HepG2 (cell line): ENCODE data around the gene OPRL1. TPM values are rescaled to one million over a fixed set of nuclear protein-coding genes. Genes with fewer than 3 reads are reported as not detected.
A peak's percentile ranks its signal among the peaks of the same experiment; 100 is the strongest.

ENCODE experiments used
- FLYWCH1 ChIP-seq: sonication (generic); formaldehyde crosslinking; IDR thresholded peaks from 2 replicates; pipeline ENCODE4 v1.8.1; 2023; ENCODE audit warnings: mild to moderate bottlenecking, missing genetic modification reagents
- FOXA3 ChIP-seq: IDR thresholded peaks from 2 replicates; pipeline ENCODE4 v1.6.1; 2016; ENCODE audit warnings: missing genetic modification reagents, missing compliant biosample characterization
- KLF12 ChIP-seq: sonication (generic); formaldehyde crosslinking; IDR thresholded peaks from 2 replicates; pipeline ENCODE4 v1.4.0; 2020; ENCODE audit warnings: missing genetic modification reagents, borderline replicate concordance
- MAFK ChIP-seq, 2 experiments: IDR thresholded peaks in 1 of 2; conservative IDR thresholded peaks in 1 of 2; 2 replicates each; pipeline ENCODE4 v1.6.1; 2011; ENCODE audit warnings: improper control_type of control experiment in 2 of 2, low read length in 2 of 2
- NFE2 ChIP-seq: sonication (generic); formaldehyde crosslinking; IDR thresholded peaks from 2 replicates; pipeline ENCODE4 v1.4.0; 2020; ENCODE audit warnings: missing genetic modification reagents
- NR2F1 ChIP-seq, 2 experiments: fragments of 450-650 bp in 1 of 2; formaldehyde crosslinking in 1 of 2; IDR thresholded peaks; 2 replicates each; pipeline versions ENCODE4 v1.5.0 to v1.6.1; 2016 to 2020; ENCODE audit warnings: mild to moderate bottlenecking in 1 of 2, missing compliant biosample characterization in 1 of 2, missing genetic modification reagents in 1 of 2, moderate library complexity in 1 of 2
- ZNF326 ChIP-seq: sonication (generic); formaldehyde crosslinking; IDR thresholded peaks from 2 replicates; pipeline ENCODE4 v1.4.0; 2020; ENCODE audit warnings: missing genetic modification reagents, borderline replicate concordance
- ZNF564 ChIP-seq: sonication (generic); formaldehyde crosslinking; IDR thresholded peaks from 2 replicates; pipeline ENCODE4 v1.8.1; 2023; ENCODE audit warnings: mild to moderate bottlenecking, missing genetic modification reagents
- polyA plus RNA-seq, 8 experiments: library from polyadenylated mRNA; depleted of rRNA in 3 of 8; stranded (reverse) in 7 of 8; unstranded in 1 of 8; fragments of >200 nt; fragmentation: Illumina TruSeq in 4 of 8; extraction: Trizol in 4 of 8; gene quantifications; 2 replicates each; pipeline versions ENCODE4 v1.2.1 to v1.2.3, GENCODE V29; 2011 to 2016; ENCODE audit warnings: low read depth in 4 of 8, missing spikeins in 1 of 8, mixed read lengths in 1 of 8; ENCODE audit not compliant: insufficient read depth in 1 of 8
- total RNA-seq, 5 experiments: library from RNA; depleted of rRNA; stranded (reverse); fragments of >200 nt; fragmentation: Illumina TruSeq; extraction: Trizol; gene quantifications; 2 replicates each; pipeline ENCODE4 v1.2.3, GENCODE V29; 2016; ENCODE audit warnings: low read depth in 1 of 5
- TF ChIP-seq, protein P1 (sequence below), 2 experiments: sonication (generic) in 1 of 2; formaldehyde crosslinking in 1 of 2; IDR thresholded peaks; 2 replicates each; pipeline versions ENCODE4 v1.6.1 to v1.9.0; 2014 to 2022; ENCODE audit warnings: antibody characterized with exemption in 1 of 2, borderline replicate concordance in 1 of 2, inconsistent platforms in 1 of 2, low read depth in 1 of 2, missing genetic modification reagents in 1 of 2
- TF ChIP-seq, protein P2 (sequence below): sonication (generic); formaldehyde crosslinking; IDR thresholded peaks from one replicate; pipeline ENCODE4 v1.5.1; 2020; ENCODE audit warnings: mild to moderate bottlenecking, missing genetic modification reagents; ENCODE audit errors: not compliant biosample characterization

OPRL1 gene
- total and polyA plus RNA-seq, 2 of the 13 experiments (the other 11 are each of a cell fraction or from before 2014, with no cell fraction given), result 0.35 to 0.71 TPM

DNA sequence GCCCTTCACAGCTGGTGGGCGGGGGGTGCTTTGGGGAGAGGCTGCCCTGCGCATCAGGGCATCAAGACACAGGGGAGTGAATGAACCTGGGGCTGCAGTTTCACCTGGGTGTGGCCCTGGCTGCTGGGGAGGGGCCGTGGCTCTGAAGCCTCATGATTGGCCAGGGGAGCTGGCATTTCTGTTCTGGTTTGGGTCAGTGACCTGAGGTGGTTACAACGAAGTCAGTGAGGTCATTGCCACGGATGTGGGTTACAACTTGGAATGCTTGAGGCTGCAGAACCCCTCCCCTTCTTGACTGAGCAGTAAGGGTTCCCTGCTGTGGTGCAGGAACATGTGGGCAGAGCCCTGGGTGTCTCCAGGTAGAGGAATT, 13.9 kb upstream of the OPRL1 start (continued):
- TF ChIP-seq, protein P1, sequence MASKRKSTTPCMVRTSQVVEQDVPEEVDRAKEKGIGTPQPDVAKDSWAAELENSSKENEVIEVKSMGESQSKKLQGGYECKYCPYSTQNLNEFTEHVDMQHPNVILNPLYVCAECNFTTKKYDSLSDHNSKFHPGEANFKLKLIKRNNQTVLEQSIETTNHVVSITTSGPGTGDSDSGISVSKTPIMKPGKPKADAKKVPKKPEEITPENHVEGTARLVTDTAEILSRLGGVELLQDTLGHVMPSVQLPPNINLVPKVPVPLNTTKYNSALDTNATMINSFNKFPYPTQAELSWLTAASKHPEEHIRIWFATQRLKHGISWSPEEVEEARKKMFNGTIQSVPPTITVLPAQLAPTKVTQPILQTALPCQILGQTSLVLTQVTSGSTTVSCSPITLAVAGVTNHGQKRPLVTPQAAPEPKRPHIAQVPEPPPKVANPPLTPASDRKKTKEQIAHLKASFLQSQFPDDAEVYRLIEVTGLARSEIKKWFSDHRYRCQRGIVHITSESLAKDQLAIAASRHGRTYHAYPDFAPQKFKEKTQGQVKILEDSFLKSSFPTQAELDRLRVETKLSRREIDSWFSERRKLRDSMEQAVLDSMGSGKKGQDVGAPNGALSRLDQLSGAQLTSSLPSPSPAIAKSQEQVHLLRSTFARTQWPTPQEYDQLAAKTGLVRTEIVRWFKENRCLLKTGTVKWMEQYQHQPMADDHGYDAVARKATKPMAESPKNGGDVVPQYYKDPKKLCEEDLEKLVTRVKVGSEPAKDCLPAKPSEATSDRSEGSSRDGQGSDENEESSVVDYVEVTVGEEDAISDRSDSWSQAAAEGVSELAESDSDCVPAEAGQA (IDR thresholded peaks at IDR 0.05; ENCODE audit: low read depth), result no peak
- TF ChIP-seq, protein P1 (CRISPR knock-in tag; IDR thresholded peaks at IDR 0.05; ENCODE audit: borderline replicate concordance), result no peak
- TF ChIP-seq KLF12 (CRISPR knock-in tag), result 0 out of 2 replicates have a peak, but pooled peaks have one; percentile 39
- TF ChIP-seq ZNF326 (CRISPR knock-in tag), result peak; percentile 98
- 0 out of 2 replicates have a peak, but pooled peaks have one; percentile 7 for TF ChIP-seq FOXA3 (CRISPR knock-in tag)
- no peak for TF ChIP-seq ZNF564 (CRISPR knock-in tag)
- no peak; a peak in 1 of 4 replicates for TF ChIP-seq NR2F1 (CRISPR knock-in tag; IDR thresholded peaks at IDR 0.05)
- no peak for TF ChIP-seq FLYWCH1
- no peak for TF ChIP-seq NFE2 (CRISPR knock-in tag)
- no peak for TF ChIP-seq MAFK (conservative IDR thresholded peaks at IDR 0.05 in 1 of 2, IDR thresholded peaks at IDR 0.05 in 1 of 2; ENCODE audit: low read length in 2 of 2)
- TF ChIP-seq, protein P2, sequence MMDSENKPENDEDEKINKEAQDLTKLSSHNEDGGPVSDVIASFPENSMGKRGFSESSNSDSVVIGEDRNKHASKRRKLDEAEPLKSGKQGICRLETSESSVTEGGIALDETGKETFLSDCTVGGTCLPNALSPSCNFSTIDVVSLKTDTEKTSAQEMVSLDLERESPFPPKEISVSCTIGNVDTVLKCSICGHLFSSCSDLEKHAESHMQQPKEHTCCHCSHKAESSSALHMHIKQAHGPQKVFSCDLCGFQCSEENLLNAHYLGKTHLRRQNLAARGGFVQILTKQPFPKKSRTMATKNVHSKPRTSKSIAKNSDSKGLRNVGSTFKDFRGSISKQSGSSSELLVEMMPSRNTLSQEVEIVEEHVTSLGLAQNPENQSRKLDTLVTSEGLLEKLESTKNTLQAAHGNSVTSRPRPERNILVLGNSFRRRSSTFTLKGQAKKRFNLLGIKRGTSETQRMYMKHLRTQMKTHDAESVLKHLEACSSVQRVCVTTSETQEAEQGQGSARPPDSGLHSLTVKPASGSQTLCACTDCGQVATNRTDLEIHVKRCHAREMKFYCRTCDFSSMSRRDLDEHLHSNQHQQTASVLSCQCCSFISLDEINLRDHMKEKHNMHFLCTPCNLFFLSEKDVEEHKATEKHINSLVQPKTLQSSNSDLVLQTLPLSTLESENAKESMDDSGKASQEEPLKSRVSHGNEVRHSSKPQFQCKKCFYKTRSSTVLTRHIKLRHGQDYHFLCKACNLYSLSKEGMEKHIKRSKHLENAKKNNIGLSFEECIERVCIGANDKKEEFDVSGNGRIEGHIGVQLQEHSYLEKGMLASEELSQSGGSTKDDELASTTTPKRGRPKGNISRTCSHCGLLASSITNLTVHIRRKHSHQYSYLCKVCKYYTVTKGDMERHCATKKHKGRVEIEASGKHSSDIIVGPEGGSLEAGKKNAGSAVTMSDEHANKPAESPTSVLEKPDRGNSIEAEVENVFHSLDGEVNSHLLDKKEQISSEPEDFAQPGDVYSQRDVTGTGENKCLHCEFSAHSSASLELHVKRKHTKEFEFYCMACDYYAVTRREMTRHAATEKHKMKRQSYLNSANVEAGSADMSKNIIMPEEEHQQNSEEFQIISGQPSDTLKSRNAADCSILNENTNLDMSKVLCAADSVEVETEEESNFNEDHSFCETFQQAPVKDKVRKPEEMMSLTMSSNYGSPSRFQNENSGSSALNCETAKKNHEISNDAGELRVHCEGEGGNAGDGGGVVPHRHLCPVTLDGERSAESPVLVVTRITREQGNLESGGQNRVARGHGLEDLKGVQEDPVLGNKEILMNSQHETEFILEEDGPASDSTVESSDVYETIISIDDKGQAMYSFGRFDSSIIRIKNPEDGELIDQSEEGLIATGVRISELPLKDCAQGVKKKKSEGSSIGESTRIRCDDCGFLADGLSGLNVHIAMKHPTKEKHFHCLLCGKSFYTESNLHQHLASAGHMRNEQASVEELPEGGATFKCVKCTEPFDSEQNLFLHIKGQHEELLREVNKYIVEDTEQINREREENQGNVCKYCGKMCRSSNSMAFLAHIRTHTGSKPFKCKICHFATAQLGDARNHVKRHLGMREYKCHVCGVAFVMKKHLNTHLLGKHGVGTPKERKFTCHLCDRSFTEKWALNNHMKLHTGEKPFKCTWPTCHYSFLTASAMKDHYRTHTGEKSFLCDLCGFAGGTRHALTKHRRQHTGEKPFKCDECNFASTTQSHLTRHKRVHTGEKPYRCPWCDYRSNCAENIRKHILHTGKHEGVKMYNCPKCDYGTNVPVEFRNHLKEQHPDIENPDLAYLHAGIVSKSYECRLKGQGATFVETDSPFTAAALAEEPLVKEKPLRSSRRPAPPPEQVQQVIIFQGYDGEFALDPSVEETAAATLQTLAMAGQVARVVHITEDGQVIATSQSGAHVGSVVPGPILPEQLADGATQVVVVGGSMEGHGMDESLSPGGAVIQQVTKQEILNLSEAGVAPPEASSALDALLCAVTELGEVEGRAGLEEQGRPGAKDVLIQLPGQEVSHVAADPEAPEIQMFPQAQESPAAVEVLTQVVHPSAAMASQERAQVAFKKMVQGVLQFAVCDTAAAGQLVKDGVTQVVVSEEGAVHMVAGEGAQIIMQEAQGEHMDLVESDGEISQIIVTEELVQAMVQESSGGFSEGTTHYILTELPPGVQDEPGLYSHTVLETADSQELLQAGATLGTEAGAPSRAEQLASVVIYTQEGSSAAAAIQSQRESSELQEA (CRISPR knock-in tag), result no peak
